Kidney epithelial cell (primary cell): ENCODE data around the gene PNPLA3. TPM values are rescaled to one million over a fixed set of nuclear protein-coding genes. Genes with fewer than 3 reads are reported as not detected.

Experiments
- DNase-seq: peaks from one replicate; pipeline ENCODE4 v3.0.0-alpha.2; 2010; ENCODE audit warnings: low read depth
- H3K27me3 ChIP-seq: 2 replicates; pipeline ENCODE4 v1.6.0; 2011; ENCODE audit warnings: low read length; ENCODE audit not compliant: control insufficient read depth, insufficient read depth
- H3K36me3 ChIP-seq: 2 replicates; pipeline ENCODE4 v1.5.1; 2011; ENCODE audit warnings: low read length; ENCODE audit not compliant: control insufficient read depth, insufficient read depth
- H3K4me3 ChIP-seq: 2 replicates; pipeline ENCODE4 v1.5.1; 2011; ENCODE audit warnings: low read depth, mild to moderate bottlenecking, control low read depth, low read length
- total RNA-seq: library from RNA; depleted of rRNA; stranded (reverse); fragments of >200 nt; gene quantifications from 2 replicates; pipeline ENCODE4 v1.2.3, GENCODE V29; 2015
- TF ChIP-seq, protein P1 (sequence below): IDR thresholded peaks from 2 replicates; pipeline ENCODE4 v1.5.1; 2011; ENCODE audit warnings: mild to moderate bottlenecking, moderate library complexity, low read length, control low read depth, inconsistent platforms; ENCODE audit not compliant: insufficient read depth, poor library complexity, severe bottlenecking

The PNPLA3 gene
- total RNA-seq, 1 donor from 2014 or later, result 5.2 TPM

DNA sequence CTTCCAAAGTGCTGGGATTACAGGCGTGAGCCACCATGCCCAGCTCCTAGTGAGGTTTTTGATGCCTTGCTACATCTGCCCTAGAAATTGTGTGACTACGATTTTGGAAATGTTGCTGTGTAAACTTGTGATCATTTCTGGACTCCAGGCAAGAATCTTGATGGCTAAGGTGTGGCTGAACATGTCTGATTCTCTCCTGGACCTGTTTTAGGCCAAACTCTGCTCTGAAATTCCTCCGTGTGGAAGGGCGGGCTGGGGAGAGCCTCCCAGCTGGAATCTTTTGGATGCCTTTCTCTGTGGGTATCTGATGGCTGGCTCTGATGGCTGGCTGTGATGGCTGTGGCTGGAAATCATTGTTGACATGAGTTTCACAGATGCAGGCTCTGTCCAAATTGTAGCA lies 8.2 kb downstream of the PNPLA3 start:
- Histone ChIP-seq H3K4me3 (no peak overlapping the region), H3K27me3 (no peaks in the 10 kb centered on the region), H3K36me3 (no peaks in the 10 kb centered on the region)
- DNase-seq, result no peak
- TF ChIP-seq, protein P1, sequence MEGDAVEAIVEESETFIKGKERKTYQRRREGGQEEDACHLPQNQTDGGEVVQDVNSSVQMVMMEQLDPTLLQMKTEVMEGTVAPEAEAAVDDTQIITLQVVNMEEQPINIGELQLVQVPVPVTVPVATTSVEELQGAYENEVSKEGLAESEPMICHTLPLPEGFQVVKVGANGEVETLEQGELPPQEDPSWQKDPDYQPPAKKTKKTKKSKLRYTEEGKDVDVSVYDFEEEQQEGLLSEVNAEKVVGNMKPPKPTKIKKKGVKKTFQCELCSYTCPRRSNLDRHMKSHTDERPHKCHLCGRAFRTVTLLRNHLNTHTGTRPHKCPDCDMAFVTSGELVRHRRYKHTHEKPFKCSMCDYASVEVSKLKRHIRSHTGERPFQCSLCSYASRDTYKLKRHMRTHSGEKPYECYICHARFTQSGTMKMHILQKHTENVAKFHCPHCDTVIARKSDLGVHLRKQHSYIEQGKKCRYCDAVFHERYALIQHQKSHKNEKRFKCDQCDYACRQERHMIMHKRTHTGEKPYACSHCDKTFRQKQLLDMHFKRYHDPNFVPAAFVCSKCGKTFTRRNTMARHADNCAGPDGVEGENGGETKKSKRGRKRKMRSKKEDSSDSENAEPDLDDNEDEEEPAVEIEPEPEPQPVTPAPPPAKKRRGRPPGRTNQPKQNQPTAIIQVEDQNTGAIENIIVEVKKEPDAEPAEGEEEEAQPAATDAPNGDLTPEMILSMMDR, result no peak

DNA sequence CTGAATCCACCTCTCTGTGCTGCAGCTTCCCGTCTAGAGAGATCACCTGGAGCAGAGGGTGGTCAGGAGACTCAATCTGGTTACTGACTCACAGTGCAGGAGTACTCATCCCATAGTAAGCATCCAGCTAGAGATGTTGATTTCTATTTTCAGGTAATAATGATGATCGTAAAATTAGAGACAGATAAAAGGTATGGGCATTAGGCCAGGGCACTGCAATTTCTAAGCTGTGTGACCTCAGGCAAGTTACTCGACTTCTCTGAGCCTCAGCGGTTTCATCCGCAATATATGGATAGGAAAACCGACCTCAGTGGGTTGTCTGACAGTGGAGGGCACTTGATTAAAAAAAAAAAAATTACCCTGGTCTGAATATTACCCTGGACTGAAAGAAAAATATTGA lies 17.8 kb downstream of the PNPLA3 start:
- H3K27me3 ChIP-seq, result no peaks in the 10 kb centered on the region
- H3K36me3 ChIP-seq, result no peaks in the 10 kb centered on the region
- TF ChIP-seq, protein P1, result no peak
- DNase-seq, result no peak
- no peak overlapping the region for H3K4me3 ChIP-seq

DNA sequence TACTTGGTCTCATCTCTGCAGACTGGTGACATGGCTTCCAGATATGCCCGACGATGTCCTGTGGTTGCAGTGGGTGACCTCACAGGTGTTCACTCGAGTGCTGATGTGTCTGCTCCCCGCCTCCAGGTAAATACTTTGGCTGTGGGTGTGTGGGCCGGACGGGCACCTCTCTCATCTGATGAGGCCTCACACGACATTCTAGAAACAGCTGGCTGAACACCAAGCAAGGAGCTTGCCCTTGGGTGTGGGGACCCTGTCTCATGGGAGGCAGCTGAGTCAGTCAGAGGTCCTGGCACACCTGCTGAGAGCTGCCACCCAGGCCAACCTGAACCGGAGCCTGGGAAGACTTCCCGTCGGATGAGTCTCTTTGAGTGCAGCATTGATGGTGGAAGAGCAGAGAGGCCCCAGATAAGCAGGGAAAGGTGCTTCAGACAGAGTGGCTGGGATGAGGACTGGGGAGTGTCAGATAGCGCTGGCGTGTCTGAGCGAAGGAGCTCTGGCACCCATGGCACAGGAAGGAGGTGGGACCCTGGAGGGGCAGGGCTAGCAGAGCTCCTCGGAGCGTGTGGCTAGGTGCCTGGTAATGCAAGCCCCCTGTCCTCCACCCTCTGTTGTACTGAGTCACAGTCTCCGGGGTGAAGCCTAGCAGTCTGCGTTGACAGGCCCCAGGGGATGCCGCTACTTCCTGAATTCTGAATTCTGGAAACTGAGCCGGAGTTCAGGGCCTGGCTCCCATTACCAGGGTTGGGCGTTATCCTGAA lies 21.2 kb downstream of the PNPLA3 start:
- no peak overlapping the region for H3K4me3 ChIP-seq
- H3K36me3 ChIP-seq, result no peaks in the 10 kb centered on the region
- TF ChIP-seq, protein P1, result no peak
- no peaks in the 10 kb centered on the region for H3K27me3 ChIP-seq
- DNase-seq, result no peak

DNA sequence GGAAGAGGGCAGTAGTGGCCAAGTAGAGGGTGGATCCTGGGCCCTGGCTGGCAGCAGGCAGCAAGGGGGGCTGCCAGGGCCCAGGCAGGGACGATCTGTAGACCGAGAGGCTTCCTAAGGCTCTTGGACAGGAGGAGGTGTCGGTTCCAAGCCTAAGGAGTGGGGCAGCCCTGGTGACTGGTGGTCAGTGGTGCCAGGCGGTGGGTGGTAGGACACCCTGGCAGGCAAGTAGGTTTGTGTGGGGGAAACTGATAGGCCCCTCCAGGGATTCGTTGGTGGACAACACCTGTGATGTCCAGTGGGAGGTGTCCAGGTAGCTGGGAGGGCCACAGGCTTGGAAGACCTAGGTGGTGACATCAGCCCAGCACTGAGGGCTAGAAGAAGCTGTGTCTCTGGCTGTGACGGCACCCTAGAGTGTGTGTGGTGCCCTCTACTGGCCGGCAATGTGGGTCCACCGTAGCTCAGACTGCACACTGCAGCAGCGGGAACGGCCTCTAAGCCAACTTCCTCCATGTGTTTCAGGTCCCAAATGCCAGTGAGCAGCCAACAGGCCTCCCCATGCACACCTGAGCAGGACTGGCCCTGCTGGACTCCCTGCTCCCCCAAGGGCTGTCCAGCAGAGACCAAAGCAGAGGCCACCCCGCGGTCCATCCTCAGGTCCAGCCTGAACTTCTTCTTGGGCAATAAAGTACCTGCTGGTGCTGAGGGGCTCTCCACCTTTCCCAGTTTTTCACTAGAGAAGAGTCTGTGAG lies 22.2 kb downstream of the PNPLA3 start:
- no peaks in the 10 kb centered on the region for H3K27me3 ChIP-seq
- no peak for DNase-seq
- H3K4me3 ChIP-seq, result no peak overlapping the region
- TF ChIP-seq, protein P1, result peak; percentile 84
- H3K36me3 ChIP-seq, result no peaks in the 10 kb centered on the region

DNA sequence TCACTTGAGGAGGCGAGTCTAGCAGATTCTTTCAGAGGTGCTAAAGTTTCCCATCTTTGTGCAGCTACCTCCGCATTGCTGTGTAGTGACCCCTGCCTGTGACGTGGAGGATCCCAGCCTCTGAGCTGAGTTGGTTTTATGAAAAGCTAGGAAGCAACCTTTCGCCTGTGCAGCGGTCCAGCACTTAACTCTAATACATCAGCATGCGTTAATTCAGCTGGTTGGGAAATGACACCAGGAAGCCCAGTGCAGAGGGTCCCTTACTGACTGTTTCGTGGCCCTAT lies 22.7 kb downstream of the PNPLA3 start:
- Histone ChIP-seq H3K36me3 (no peaks in the 10 kb centered on the region), H3K27me3 (no peaks in the 10 kb centered on the region), H3K4me3 (no peak overlapping the region)
- no peak for DNase-seq
- TF ChIP-seq, protein P1, result no peak
